ENCODE measurements around the gene KCNIP2.
A peak's percentile ranks its signal among the peaks of the same experiment; 100 is the strongest.

The KCNIP2 gene

GRCh38 chr10:101843032-101844021, at the start of gene KCNIP2:
TSS of gene KCNIP2 (minus strand) at chr10:101843800. CDS start at chr10:101843568, 232 bp downstream.
- DNase-seq = peak; percentile 67

- DNase-seq = no peak
Measured at GRCh38 chr10:101892782-101893391, 49.3 kb upstream of the KCNIP2 start.

- peak; percentile 69 for DNase-seq
Measured at GRCh38 chr10:101889256-101890210, 45.9 kb upstream of the KCNIP2 start.

GRCh38 chr10:101888251-101888949, 44.8 kb upstream of the KCNIP2 start:
- DNase-seq = no peak

- no peak for DNase-seq
Measured at GRCh38 chr10:101887775-101888174, 44.2 kb upstream of the KCNIP2 start.

GRCh38 chr10:101886521-101887312, 43.1 kb upstream of the KCNIP2 start:
- DNase-seq = no peak

- DNase-seq = no peak
Measured at GRCh38 chr10:101881036-101881774, 37.6 kb upstream of the KCNIP2 start.

- no peak for DNase-seq
Measured at GRCh38 chr10:101880232-101880573, 36.6 kb upstream of the KCNIP2 start.

GRCh38 chr10:101879456-101880231, 36.0 kb upstream of the KCNIP2 start:
- DNase-seq = no peak

- DNase-seq = no peak
Measured at GRCh38 chr10:101878869-101879268, 35.3 kb upstream of the KCNIP2 start.

- DNase-seq = no peak
Measured at GRCh38 chr10:101875068-101875688, 31.6 kb upstream of the KCNIP2 start.

GRCh38 chr10:101874252-101874651, 30.7 kb upstream of the KCNIP2 start:
- DNase-seq = no peak

- no peak for DNase-seq
Measured at GRCh38 chr10:101867931-101868330, 24.3 kb upstream of the KCNIP2 start.

- no peak for DNase-seq
Measured at GRCh38 chr10:101859530-101859929, 15.9 kb upstream of the KCNIP2 start.

GRCh38 chr10:101858723-101859500, 15.3 kb upstream of the KCNIP2 start:
- DNase-seq = no peak

- DNase-seq = no peak
Measured at GRCh38 chr10:101857802-101858476, 14.3 kb upstream of the KCNIP2 start.

- no peak for DNase-seq
Measured at GRCh38 chr10:101856626-101857025, 13.0 kb upstream of the KCNIP2 start.
